HG02870 (cell line): ENCODE results near the gene RSPO3.
A peak's percentile ranks its signal among the peaks of the same experiment; 100 is the strongest.

Experiments
- ATAC-seq: cut with Tn5 transposase; IDR thresholded peaks from one replicate; pipeline ENCODE4 v1.9.1; 2021; ENCODE audit warnings: mild to moderate bottlenecking, moderate library complexity; ENCODE audit not compliant: unreplicated experiment

The RSPO3 gene

GRCh38 chr6:127110712-127111111, 7.8 kb upstream of the RSPO3 start:
- no peak for ATAC-seq

GRCh38 chr6:127111526-127111925, 6.9 kb upstream of the RSPO3 start:
- ATAC-seq = no peak

- no peak for ATAC-seq
Measured at GRCh38 chr6:127114214-127114760, 4.2 kb upstream of the RSPO3 start.

DNA sequence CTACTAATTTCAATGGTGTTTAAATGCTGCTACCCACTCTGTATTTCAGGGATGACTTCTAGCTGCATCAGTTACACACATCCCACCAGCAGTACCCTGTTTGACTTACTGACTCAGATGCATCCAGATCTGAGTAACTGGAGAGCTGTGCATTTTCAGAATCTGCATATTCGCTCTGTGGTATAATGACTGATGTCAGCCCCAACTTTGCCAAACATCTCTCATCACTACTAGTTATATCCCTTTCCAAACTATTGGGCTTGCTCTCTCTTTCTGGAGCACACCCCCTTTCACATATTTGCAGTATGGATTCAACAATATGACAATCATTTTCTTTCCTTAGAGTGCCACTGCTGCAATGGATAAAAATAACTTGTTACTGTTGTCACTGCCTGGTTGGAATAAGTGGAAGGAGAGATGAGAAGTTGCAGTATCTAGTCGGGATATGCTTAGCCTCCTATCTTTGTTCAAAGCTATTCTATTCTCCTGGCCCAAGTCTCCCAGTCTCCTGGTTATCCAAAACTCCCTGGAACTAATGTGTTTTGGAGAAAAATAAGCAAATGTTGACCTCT, 3.3 kb upstream of the RSPO3 start:
- ATAC-seq = no peak

DNA sequence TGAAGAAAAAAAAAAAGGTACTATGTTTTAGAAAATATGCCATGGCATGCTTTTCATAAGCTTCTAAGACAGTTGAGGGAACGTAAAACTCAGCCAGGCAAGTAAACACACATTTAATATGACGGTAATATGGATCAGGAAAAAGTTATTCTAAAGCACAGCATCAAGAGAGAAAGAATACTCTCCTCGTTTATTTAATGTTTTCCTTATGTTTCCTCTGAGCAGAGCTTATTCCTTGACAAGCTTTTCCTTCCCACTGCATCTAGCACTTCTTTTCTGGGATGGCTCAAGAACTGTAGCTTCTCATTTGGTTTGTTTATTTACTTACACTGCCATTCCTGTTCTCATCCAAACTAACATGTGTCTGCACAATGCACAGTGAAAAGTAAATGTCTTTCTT, 2.7 kb upstream of the RSPO3 start:
- ATAC-seq = no peak

DNA sequence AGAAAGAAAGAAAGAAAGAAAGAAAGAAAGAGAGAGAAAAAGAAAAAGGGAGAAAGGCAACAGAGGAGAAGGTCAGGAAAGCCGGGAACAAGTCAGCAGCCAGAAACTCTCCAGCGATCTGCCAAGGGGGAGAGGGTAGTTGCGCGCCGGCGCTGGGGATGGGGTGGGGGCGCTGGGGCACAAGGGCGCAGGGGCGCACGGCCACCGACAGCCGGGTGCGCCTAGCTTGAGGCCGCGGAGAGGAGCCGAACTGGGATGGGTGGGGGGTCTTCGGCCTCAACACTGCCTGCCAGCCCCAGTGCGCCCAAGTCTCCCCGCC, 533 bp upstream of the RSPO3 start:
- no peak for ATAC-seq

- ATAC-seq = peak; percentile 40
Measured at GRCh38 chr6:127119102-127120022, 891 bp downstream of the RSPO3 start.

- ATAC-seq = peak; percentile 4
Measured at GRCh38 chr6:127120023-127120786, 1.7 kb downstream of the RSPO3 start.

GRCh38 chr6:127120787-127121636, 2.5 kb downstream of the RSPO3 start:
- ATAC-seq = peak; percentile 82

GRCh38 chr6:127121637-127121960, 3.1 kb downstream of the RSPO3 start:
- no peak for ATAC-seq

GRCh38 chr6:127124172-127124571, 5.7 kb downstream of the RSPO3 start:
- ATAC-seq = no peak

GRCh38 chr6:127124680-127125079, 6.2 kb downstream of the RSPO3 start:
- ATAC-seq = no peak

DNA sequence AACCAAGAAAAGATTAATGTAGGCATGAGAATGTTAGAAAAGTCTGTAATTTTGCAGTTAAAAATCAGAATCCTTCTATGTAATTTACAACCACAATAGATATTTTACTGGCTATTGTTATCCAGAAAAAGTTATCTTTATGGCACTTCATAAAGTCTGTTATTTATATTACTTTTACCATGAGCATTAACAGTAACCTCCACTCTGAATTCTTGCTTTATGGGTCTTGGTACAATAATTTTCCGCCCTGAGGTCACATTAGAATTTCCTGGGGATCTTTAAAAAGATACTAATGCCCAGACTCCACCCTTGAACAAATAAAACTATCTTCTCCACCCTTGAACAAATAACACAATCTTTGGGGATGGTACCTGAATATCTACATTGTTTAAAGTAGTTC, 9.6 kb downstream of the RSPO3 start:
- no peak for ATAC-seq

DNA sequence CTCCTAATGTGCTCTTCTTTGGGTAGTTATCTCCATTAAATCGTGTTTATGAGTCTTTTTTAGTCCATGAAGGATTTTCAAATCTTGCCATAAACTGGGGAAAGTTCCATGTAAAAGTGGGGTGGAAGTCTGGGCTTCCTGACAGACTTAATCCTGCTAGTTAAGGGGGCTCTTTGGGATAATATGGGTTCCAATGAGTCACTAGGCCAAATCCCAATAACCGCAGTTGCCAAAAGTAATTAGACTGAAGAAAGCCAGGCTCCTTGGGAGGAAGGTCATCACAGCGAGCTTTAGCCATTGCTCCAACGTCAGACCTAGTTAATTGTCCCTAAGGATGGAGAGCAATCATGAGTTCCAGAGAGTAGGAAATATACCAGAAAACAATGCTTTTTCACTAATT, 10.8 kb downstream of the RSPO3 start:
- no peak for ATAC-seq

DNA sequence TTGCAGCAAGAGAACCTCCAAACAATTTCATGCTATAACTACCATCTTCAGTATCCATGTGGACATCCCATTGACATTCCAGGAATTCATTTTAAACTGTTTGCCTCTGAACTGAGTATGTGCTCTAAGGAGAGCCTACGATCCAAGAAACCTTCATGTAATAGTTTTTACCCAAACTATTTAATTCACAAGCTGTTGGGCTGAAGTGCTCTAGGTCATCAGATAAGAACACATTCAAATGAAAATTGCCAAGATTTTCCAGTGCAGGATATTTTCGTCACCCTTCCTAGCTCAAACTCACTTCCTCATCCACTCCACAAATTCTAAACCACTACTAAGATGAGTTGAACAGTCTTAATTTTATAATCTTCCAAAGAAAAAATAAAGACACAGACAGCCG, 12.8 kb downstream of the RSPO3 start:
- no peak for ATAC-seq

GRCh38 chr6:127131772-127132376, 13.4 kb downstream of the RSPO3 start:
- ATAC-seq = no peak

- no peak for ATAC-seq
Measured at GRCh38 chr6:127134136-127134535, 15.7 kb downstream of the RSPO3 start.

DNA sequence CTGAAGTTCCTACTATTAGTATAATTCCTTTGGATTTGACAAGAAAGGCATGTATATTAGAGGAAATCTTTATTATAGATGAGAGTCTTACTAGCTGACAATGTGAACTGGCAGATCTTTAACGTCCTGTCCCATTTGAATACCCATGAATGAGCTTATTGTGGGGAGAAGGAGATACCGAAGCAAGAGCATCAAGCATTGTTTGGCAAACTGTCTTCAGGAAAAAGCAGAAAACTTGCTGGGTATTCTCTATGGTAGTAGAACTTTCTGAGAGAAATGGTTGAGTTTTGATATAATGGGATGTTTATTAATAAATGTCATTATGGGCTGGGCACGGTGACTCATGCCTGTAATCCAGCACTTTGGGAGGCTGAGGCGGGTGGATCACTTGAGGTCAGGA, 18.3 kb downstream of the RSPO3 start:
- no peak for ATAC-seq

DNA sequence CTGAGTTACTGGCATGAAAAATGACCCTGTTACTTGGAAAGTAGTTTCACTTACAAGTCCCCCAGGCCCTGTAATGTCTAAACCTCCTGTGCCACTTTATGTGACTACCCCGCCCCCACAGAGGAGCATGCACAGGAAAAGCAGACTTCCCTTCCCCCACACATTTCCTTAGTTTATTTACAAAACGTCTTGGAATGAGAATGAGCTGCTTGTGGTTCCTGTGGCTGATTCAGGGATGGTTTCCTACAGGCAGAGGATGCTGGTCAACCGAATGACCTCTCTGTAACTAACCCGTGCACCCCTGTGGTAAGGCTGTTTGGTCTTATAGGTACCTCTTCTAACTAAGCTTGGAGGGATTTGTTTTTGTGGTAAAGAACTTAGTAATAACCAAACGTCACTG, 28.5 kb downstream of the RSPO3 start:
- no peak for ATAC-seq

DNA sequence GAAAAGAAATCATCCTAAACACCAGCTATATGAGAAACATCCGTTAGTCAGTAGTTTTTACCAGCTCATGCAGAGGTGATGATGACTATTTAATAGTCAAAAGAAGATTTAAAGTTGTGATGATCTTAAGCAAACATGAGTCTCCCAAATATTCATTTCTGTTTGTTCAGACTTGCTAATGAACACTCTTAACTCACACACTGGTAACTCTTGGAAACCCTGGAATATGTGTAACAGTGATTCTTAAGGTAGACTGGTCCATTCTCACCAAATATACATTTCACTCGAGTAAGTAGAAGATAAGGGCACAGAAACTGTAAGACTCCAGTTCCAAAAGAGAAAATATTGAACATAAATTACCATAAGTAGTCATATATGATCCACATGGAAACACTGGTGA, 29.1 kb downstream of the RSPO3 start:
- no peak for ATAC-seq
